Measurements from ENCODE around the gene KSR2.

Gene KSR2

DNA sequence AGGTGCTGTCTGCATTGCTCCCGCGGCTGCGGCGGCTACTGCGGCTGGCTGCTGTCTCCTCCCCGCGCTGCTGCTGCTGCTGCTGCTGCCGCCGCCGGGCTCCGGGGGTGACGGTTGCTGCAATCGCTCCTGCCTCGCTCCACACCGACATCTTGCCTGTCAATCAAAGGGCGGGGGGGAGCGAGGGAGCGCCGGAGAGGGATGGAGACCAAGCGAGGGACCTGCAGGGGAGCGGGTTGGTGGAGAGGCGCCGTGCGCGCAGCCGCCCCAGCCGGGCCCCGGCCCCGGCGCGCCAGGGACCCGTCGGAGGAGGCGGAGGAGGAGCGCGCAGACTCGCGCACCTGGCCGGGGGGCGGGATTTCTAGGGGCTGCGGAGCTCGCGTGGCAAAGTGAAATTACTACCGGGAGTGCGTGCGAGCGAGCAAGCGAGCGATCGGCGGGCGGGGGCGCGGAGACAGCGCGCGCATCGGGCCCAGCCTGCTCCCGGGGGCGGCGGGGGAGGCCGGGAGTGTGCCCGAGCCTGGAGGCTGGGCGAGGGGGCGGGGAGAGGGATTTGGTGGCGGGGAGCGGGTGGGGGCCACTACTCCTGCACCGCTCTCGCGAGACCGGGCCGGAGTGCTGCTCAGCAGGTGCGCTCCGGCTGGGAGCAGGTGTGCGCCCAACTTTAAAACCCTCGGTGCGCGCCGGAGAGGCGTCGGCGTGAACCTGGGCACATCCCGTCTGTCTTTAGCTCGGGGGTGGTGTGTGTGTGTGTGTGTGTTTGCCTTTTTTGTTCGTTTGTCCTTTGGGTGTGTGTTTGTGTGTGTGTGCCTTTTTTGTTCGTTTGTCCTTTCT lies at the start of gene KSR2:
Gene KSR2, minus strand, starts transcription at position 165 of the 834 bp plus-strand sequence. CDS start 735 bp downstream, outside the sequence.
- TF ChIP-seq, protein P1, sequence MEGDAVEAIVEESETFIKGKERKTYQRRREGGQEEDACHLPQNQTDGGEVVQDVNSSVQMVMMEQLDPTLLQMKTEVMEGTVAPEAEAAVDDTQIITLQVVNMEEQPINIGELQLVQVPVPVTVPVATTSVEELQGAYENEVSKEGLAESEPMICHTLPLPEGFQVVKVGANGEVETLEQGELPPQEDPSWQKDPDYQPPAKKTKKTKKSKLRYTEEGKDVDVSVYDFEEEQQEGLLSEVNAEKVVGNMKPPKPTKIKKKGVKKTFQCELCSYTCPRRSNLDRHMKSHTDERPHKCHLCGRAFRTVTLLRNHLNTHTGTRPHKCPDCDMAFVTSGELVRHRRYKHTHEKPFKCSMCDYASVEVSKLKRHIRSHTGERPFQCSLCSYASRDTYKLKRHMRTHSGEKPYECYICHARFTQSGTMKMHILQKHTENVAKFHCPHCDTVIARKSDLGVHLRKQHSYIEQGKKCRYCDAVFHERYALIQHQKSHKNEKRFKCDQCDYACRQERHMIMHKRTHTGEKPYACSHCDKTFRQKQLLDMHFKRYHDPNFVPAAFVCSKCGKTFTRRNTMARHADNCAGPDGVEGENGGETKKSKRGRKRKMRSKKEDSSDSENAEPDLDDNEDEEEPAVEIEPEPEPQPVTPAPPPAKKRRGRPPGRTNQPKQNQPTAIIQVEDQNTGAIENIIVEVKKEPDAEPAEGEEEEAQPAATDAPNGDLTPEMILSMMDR (IDR thresholded peaks at IDR 0.05; ENCODE audit: control insufficient read depth, insufficient read depth, low read depth, low read length, missing control alignments): no peak

GRCh38 chr12:118017926-118018325 lies 49.1 kb upstream of the KSR2 start:
- TF ChIP-seq, protein P1 (IDR thresholded peaks at IDR 0.05; ENCODE audit: control insufficient read depth, insufficient read depth, low read depth, low read length, missing control alignments): no peak
- DNase-seq (ENCODE audit: low read depth): no peak
- no peak overlapping the region for H3K4me3 ChIP-seq (ENCODE audit: control insufficient read depth, low read depth, low read length)

More for the DNA sequence above, at the start of gene KSR2:
- DNase-seq (ENCODE audit: low read depth): no peak
- H3K4me3 ChIP-seq (ENCODE audit: control insufficient read depth, low read depth, low read length): peak within 1 kb of the TSS; percentile 41

- peak within 1 kb of the TSS; percentile 98 for H3K4me3 ChIP-seq (ENCODE audit: control insufficient read depth, low read depth, low read length)
- TF ChIP-seq, protein P1 (IDR thresholded peaks at IDR 0.05; ENCODE audit: control insufficient read depth, insufficient read depth, low read depth, low read length, missing control alignments): no peak
- DNase-seq (ENCODE audit: low read depth): peak; percentile 77
Measured at GRCh38 chr12:118016424-118017264, 47.9 kb upstream of the KSR2 start, which contains the start of gene RFC5. Gene RFC5 (plus strand): TSS chr12:118016703. CDS start chr12:118016828, 125 bp downstream.

- DNase-seq (ENCODE audit: low read depth): no peak
- TF ChIP-seq, protein P1 (IDR thresholded peaks at IDR 0.05; ENCODE audit: control insufficient read depth, insufficient read depth, low read depth, low read length, missing control alignments): no peak
- peak overlapping the region; percentile 98 for H3K4me3 ChIP-seq (ENCODE audit: control insufficient read depth, low read depth, low read length)
Measured at GRCh38 chr12:118015944-118016343, 47.2 kb upstream of the KSR2 start.

DNA sequence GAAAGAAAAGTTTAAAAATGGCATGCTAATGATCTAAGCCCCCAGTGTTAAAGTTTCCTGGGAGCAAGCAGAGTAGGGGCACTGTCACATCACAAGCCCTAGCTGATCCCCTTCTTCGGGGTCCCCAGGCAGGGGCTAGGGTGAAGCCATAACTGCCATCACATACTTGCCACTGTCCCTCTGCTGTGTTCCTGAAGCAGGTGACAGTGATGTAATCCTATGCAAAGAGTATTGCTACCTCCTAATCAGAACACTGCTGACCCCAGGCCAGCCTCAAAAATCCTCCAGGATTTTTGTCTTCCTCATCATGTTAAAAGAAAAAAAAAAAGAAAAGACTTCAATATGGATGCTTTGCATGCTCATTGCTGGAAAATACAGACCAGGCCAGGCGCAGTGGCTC lies 46.5 kb upstream of the KSR2 start:
- H3K4me3 ChIP-seq (ENCODE audit: control insufficient read depth, low read depth, low read length): no peak overlapping the region
- DNase-seq (ENCODE audit: low read depth): no peak
- TF ChIP-seq, protein P1 (IDR thresholded peaks at IDR 0.05; ENCODE audit: control insufficient read depth, insufficient read depth, low read depth, low read length, missing control alignments): no peak

- no peak for DNase-seq (ENCODE audit: low read depth)
- no peak overlapping the region for H3K4me3 ChIP-seq (ENCODE audit: control insufficient read depth, low read depth, low read length)
- TF ChIP-seq, protein P1 (IDR thresholded peaks at IDR 0.05; ENCODE audit: control insufficient read depth, insufficient read depth, low read depth, low read length, missing control alignments): no peak
Measured at GRCh38 chr12:118013283-118013682, 44.5 kb upstream of the KSR2 start.
